GM12878 (cell line): Measurements from ENCODE around the gene EYS.

Experiments
- BHLHE40 ChIP-seq, 2 experiments: fragments of 450-650 bp in 1 of 2; IDR thresholded peaks; 2 replicates each; pipeline ENCODE4 v1.6.1; 2011 to 2017; ENCODE audit warnings: low read depth in 2 of 2, borderline replicate concordance in 1 of 2, improper control_type of control experiment in 1 of 2, low read length in 1 of 2, mild to moderate bottlenecking in 1 of 2
- CHD1 ChIP-seq: IDR thresholded peaks from 2 replicates; pipeline ENCODE4 v1.6.1; 2012; ENCODE audit warnings: low read depth, low read length, improper control_type of control experiment
- CREB1 ChIP-seq: IDR thresholded peaks from 2 replicates; pipeline ENCODE4 v1.6.1; 2012; ENCODE audit warnings: low read depth, mild to moderate bottlenecking, inconsistent platforms
- EP300 ChIP-seq, 2 experiments: fragments of 150-350 bp in 1 of 2; IDR thresholded peaks; 2 replicates each; pipeline ENCODE4 v1.6.1; 2011 to 2012; ENCODE audit warnings: low read depth in 2 of 2, low read length in 2 of 2, borderline replicate concordance in 1 of 2, improper control_type of control experiment in 1 of 2, inconsistent platforms in 1 of 2; ENCODE audit not compliant: control insufficient read depth in 1 of 2
- HDGF ChIP-seq: fragments of 450-650 bp; IDR thresholded peaks from 2 replicates; pipeline ENCODE4 v1.6.1; 2016; ENCODE audit warnings: antibody characterized with exemption
- MTA2 ChIP-seq: fragments of 450-650 bp; IDR thresholded peaks from 2 replicates; pipeline ENCODE4 v1.6.1; 2016; ENCODE audit warnings: low read depth, mild to moderate bottlenecking, moderate library complexity
- NRF1 ChIP-seq: conservative IDR thresholded peaks from 2 replicates; pipeline ENCODE4 v1.6.1; 2011; ENCODE audit warnings: mild to moderate bottlenecking, low read depth, low read length, improper control_type of control experiment
- POLR2A ChIP-seq: IDR thresholded peaks from 2 replicates; pipeline ENCODE4 v1.6.1; 2011; ENCODE audit warnings: low read depth, mild to moderate bottlenecking, low read length
- POLR2AphosphoS5 ChIP-seq: IDR thresholded peaks from 2 replicates; pipeline ENCODE4 v1.6.1; 2011; ENCODE audit warnings: mild to moderate bottlenecking, low read length, inconsistent platforms
- RAD21 ChIP-seq: IDR thresholded peaks from 2 replicates; pipeline ENCODE4 v1.6.1; 2011; ENCODE audit warnings: mild to moderate bottlenecking, low read depth, low read length, moderate library complexity; ENCODE audit not compliant: insufficient read depth
- TAF1 ChIP-seq: IDR thresholded peaks from 2 replicates; pipeline ENCODE4 v1.6.1; 2011; ENCODE audit warnings: mild to moderate bottlenecking, low read depth, low read length, borderline replicate concordance
- TF ChIP-seq, protein P1 (sequence below): fragments of 450-650 bp; IDR thresholded peaks from 2 replicates; pipeline ENCODE4 v1.6.1; 2017; ENCODE audit warnings: low read depth, mild to moderate bottlenecking, moderate library complexity
- TF ChIP-seq, protein P2 (sequence below): IDR thresholded peaks from 2 replicates; pipeline ENCODE4 v1.6.1; 2011; ENCODE audit warnings: low read depth, low read length, improper control_type of control experiment, borderline replicate concordance

DNA sequence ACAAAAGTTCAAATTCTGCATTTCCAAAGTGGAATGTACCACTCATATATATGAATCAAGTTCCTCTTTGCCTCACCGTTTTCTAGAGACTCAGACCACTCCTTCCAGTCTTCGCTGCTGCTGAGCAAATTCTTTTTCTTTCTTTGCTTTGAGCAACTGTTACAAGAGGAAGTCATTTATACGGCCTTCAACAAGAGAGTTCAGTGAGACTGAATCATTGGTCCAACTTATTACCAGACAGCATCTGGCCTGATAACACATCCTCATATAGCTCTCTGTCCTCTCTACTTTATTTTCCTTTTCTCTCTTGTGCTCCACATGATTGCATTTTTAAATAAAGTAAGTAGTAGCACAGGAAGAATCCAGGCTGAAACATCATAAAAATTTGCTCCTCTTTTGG is 1418.7 kb downstream of the EYS start:
- TF ChIP-seq POLR2AphosphoS5 (no peak), CHD1 (no peak), POLR2A (no peak), MTA2 (no peak), CREB1 (no peak), BHLHE40 (IDR thresholded peaks at IDR 0.05; ENCODE audit: borderline replicate concordance in 1 of 2, low read depth in 2 of 2, low read length in 1 of 2) (no peak), HDGF (no peak), NRF1 (no peak), EP300 (IDR thresholded peaks at IDR 0.05; ENCODE audit: borderline replicate concordance in 1 of 2, control insufficient read depth in 1 of 2, low read depth in 2 of 2, low read length in 2 of 2) (no peak), TAF1 (no peak), RAD21 (no peak)
- TF ChIP-seq, protein P1, sequence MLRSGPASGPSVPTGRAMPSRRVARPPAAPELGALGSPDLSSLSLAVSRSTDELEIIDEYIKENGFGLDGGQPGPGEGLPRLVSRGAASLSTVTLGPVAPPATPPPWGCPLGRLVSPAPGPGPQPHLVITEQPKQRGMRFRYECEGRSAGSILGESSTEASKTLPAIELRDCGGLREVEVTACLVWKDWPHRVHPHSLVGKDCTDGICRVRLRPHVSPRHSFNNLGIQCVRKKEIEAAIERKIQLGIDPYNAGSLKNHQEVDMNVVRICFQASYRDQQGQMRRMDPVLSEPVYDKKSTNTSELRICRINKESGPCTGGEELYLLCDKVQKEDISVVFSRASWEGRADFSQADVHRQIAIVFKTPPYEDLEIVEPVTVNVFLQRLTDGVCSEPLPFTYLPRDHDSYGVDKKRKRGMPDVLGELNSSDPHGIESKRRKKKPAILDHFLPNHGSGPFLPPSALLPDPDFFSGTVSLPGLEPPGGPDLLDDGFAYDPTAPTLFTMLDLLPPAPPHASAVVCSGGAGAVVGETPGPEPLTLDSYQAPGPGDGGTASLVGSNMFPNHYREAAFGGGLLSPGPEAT = no peak
- TF ChIP-seq, protein P2, sequence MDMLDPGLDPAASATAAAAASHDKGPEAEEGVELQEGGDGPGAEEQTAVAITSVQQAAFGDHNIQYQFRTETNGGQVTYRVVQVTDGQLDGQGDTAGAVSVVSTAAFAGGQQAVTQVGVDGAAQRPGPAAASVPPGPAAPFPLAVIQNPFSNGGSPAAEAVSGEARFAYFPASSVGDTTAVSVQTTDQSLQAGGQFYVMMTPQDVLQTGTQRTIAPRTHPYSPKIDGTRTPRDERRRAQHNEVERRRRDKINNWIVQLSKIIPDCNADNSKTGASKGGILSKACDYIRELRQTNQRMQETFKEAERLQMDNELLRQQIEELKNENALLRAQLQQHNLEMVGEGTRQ = no peak
